GM19351 (cell line): Measurements from ENCODE around the gene AK9.

Experiments used
- ATAC-seq: cut with Tn5 transposase; IDR thresholded peaks from one replicate; pipeline ENCODE4 v1.9.1; 2021; ENCODE audit warnings: mild to moderate bottlenecking, moderate library complexity; ENCODE audit not compliant: unreplicated experiment

AK9 gene

GRCh38 chr6:109448615-109449014 lies 242.4 kb downstream of the AK9 start:
- ATAC-seq, result no peak

- ATAC-seq, result no peak
Observed at GRCh38 chr6:109447878-109448555, 243.0 kb downstream of the AK9 start.

- no peak for ATAC-seq
Observed at GRCh38 chr6:109447087-109447486, 243.9 kb downstream of the AK9 start.

GRCh38 chr6:109446541-109446940 lies 244.5 kb downstream of the AK9 start:
- no peak for ATAC-seq

- ATAC-seq, result no peak
Observed at GRCh38 chr6:109446072-109446471, 244.9 kb downstream of the AK9 start.

GRCh38 chr6:109445382-109445781 lies 245.6 kb downstream of the AK9 start:
- no peak for ATAC-seq

GRCh38 chr6:109443425-109443950 lies 247.5 kb downstream of the AK9 start:
- ATAC-seq, result no peak
